ENCODE data around the gene EDA. TPM values are rescaled to one million over a fixed set of nuclear protein-coding genes. Genes with fewer than 3 reads are reported as not detected.

EDA gene
- total RNA-seq, 3 donors from 2014 or later (not counting 1 experiment from before 2014, with no cell fraction given) = 0.50 to 0.65 TPM; not detected in 1

DNA sequence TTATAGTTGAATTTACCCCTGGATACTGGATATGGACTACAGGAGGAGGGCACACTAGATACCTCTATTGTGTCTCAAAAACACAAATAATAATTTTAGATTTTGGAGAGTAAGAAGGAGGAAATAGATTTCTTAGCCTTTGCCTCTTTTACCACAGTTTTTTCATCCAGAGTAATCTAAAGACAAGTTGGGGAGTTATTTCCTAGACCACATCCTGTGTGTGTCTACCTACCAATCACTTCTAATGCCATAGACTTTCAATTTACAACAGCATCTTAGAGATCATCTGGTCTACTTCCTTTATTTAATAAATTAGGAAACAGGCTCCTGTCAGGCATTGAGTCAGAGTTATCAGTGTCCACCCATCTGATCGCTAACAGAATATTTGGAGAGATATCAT, 191.5 kb downstream of the EDA start:
- DNase-seq (no peak), ATAC-seq (no peak)
- no peaks in the 10 kb centered on the region for H3K9me3 ChIP-seq (ENCODE audit: control insufficient read depth, insufficient read depth, low read length)
- intact Hi-C loops (cut with micrococcal nuclease) = no loop called here
- H3K4me1 ChIP-seq (ENCODE audit: control insufficient read depth, insufficient read depth, low read length) = no peaks in the 10 kb centered on the region
- H3K27me3 ChIP-seq (ENCODE audit: control insufficient read depth, insufficient read depth, low read length) = no peaks in the 10 kb centered on the region
- no peaks in the 10 kb centered on the region for H3K27me3 Mint-ChIP-seq (ENCODE audit: low read depth in 2 of 2)
- no peak overlapping the region for H3K4me3 Mint-ChIP-seq
- no peaks in the 10 kb centered on the region for H3K36me3 Mint-ChIP-seq
- peaks cover 3% of the 10 kb centered on the region in 2 donors for H3K9me3 Mint-ChIP-seq
- no peaks in the 10 kb centered on the region for H3K4me1 Mint-ChIP-seq
- no peak overlapping the region for H3K27ac Mint-ChIP-seq
- 80% methylated on average over 1 of the region's 1 CpG for WGBS (ENCODE audit: insufficient coverage)
- H3K36me3 ChIP-seq (ENCODE audit: control insufficient read depth, insufficient read depth, low read length) = no peaks in the 10 kb centered on the region
- H3K27ac ChIP-seq (ENCODE audit: low read length) = no peak overlapping the region
- no peak overlapping the region for H3K4me3 ChIP-seq (ENCODE audit: low read length)
- no peak for TF ChIP-seq CTCF (IDR thresholded peaks at IDR 0.05)

DNA sequence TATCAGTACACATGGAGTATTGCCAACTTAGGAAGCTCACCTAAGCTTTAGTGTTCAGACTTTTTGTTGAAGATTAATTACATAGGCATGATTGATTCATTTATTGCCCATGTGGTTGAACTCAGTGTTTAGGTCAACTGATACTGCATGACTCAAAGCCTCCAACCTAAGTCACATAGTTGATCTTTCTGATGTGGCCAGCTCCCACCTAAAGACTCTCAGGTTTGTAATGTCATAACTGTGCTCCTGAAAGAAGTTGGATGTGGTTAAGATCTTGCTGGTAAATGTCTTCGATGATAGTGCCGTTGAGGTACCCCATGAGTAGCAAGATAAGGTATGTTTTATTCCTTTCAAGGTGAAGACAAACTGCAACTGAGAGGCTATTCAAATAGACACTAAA, 192.5 kb downstream of the EDA start:
- no peak overlapping the region for H3K4me3 ChIP-seq (ENCODE audit: low read length)
- H3K4me1 Mint-ChIP-seq = no peaks in the 10 kb centered on the region
- no peak overlapping the region for H3K27ac ChIP-seq (ENCODE audit: low read length)
- H3K9me3 ChIP-seq (ENCODE audit: control insufficient read depth, insufficient read depth, low read length) = no peaks in the 10 kb centered on the region
- H3K9me3 Mint-ChIP-seq = peaks cover 3% of the 10 kb centered on the region in 2 donors
- ATAC-seq (no peak), DNase-seq (no peak)
- intact Hi-C loops (cut with micrococcal nuclease) = no loop called here
- no peak overlapping the region for H3K27ac Mint-ChIP-seq
- H3K4me3 Mint-ChIP-seq = no peak overlapping the region
- H3K27me3 Mint-ChIP-seq (ENCODE audit: low read depth in 2 of 2) = no peaks in the 10 kb centered on the region
- no peak for TF ChIP-seq CTCF (IDR thresholded peaks at IDR 0.05)
- H3K4me1 ChIP-seq (ENCODE audit: control insufficient read depth, insufficient read depth, low read length) = no peaks in the 10 kb centered on the region
- 67% methylated on average over 2 of the region's 2 CpGs for WGBS (ENCODE audit: insufficient coverage)
- H3K36me3 Mint-ChIP-seq = no peaks in the 10 kb centered on the region
- no peaks in the 10 kb centered on the region for H3K36me3 ChIP-seq (ENCODE audit: control insufficient read depth, insufficient read depth, low read length)
- no peaks in the 10 kb centered on the region for H3K27me3 ChIP-seq (ENCODE audit: control insufficient read depth, insufficient read depth, low read length)

- Mint-ChIP-seq H3K4me3 (no peak overlapping the region), H3K36me3 (no peaks in the 10 kb centered on the region), H3K27ac (no peak overlapping the region), H3K9me3 (peaks cover 3% of the 10 kb centered on the region in 2 donors), H3K4me1 (no peaks in the 10 kb centered on the region), H3K27me3 (ENCODE audit: low read depth in 2 of 2) (no peaks in the 10 kb centered on the region)
- no peak for DNase-seq
- Histone ChIP-seq H3K4me3 (ENCODE audit: low read length) (no peak overlapping the region), H3K27me3 (ENCODE audit: control insufficient read depth, insufficient read depth, low read length) (no peaks in the 10 kb centered on the region), H3K36me3 (ENCODE audit: control insufficient read depth, insufficient read depth, low read length) (no peaks in the 10 kb centered on the region), H3K9me3 (ENCODE audit: control insufficient read depth, insufficient read depth, low read length) (no peaks in the 10 kb centered on the region), H3K27ac (ENCODE audit: low read length) (no peak overlapping the region), H3K4me1 (ENCODE audit: control insufficient read depth, insufficient read depth, low read length) (no peaks in the 10 kb centered on the region)
- no peak for TF ChIP-seq CTCF (IDR thresholded peaks at IDR 0.05)
- no CpG with 5 or more reads among the region's 1 CpG for WGBS (ENCODE audit: insufficient coverage)
- intact Hi-C loops (cut with micrococcal nuclease) = no loop called here
- ATAC-seq = no peak
These were observed 197.8 kb downstream of the EDA start for GRCh38 chrX:69813677-69814076.

- WGBS (ENCODE audit: insufficient coverage) = 84% methylated on average over 4 of the region's 4 CpGs
- H3K4me1 ChIP-seq (ENCODE audit: control insufficient read depth, insufficient read depth, low read length) = no peaks in the 10 kb centered on the region
- Mint-ChIP-seq H3K4me1 (no peaks in the 10 kb centered on the region), H3K27ac (no peak overlapping the region), H3K36me3 (no peaks in the 10 kb centered on the region), H3K27me3 (ENCODE audit: low read depth in 2 of 2) (no peaks in the 10 kb centered on the region), H3K4me3 (no peak overlapping the region), H3K9me3 (peaks cover 3% of the 10 kb centered on the region in 2 donors)
- H3K9me3 ChIP-seq (ENCODE audit: control insufficient read depth, insufficient read depth, low read length) = no peaks in the 10 kb centered on the region
- intact Hi-C loops (cut with micrococcal nuclease) = no loop called here
- no peak overlapping the region for H3K4me3 ChIP-seq (ENCODE audit: low read length)
- no peaks in the 10 kb centered on the region for H3K36me3 ChIP-seq (ENCODE audit: control insufficient read depth, insufficient read depth, low read length)
- no peaks in the 10 kb centered on the region for H3K27me3 ChIP-seq (ENCODE audit: control insufficient read depth, insufficient read depth, low read length)
- no peak for DNase-seq
- no peak for TF ChIP-seq CTCF (IDR thresholded peaks at IDR 0.05)
- no peak for ATAC-seq
- no peak overlapping the region for H3K27ac ChIP-seq (ENCODE audit: low read length)
These were observed 199.2 kb downstream of the EDA start for GRCh38 chrX:69815063-69815462.
